HEK293 (cell line): ENCODE data around the gene L3MBTL3.

Experiments
- CTCF ChIA-PET: fragments of 350-600 bp; formaldehyde crosslinking; extraction: SDS; loops from one replicate; lab custom pipeline; 2021; ENCODE audit warnings: antibody characterized with exemption; lab: Yijun Ruan, JAX
- POLR2A ChIA-PET: fragments of 300-600 bp; formaldehyde crosslinking; extraction: SDS; loops from one replicate; lab custom pipeline; 2020; ENCODE audit warnings: antibody characterized with exemption, inconsistent platforms; lab: Yijun Ruan, JAX
- H3K27ac ChIP-seq: fragments of 200-500 bp; sonication (Bioruptor generic); 2 replicates; pipeline ENCODE4 v1.5.1; 2014; ENCODE audit warnings: low read depth, low read length, control low read depth, inconsistent platforms; ENCODE audit errors: extremely low read depth
- H3K36me3 ChIP-seq, 2 experiments: fragments of 200-500 bp in 1 of 2; sonication (Bioruptor generic) in 1 of 2; 1 replicate in 1 of 2; 2 replicates in 1 of 2; pipeline ENCODE4 v1.5.1; 2014 to 2017; ENCODE audit warnings: inconsistent platforms in 2 of 2, low read length in 2 of 2; ENCODE audit not compliant: control insufficient read depth in 2 of 2, insufficient read depth in 1 of 2
- H3K4me1 ChIP-seq: fragments of 200-500 bp; sonication (Bioruptor generic); 2 replicates; pipeline ENCODE4 v1.5.1; 2014; ENCODE audit warnings: mild to moderate bottlenecking, low read length, inconsistent platforms; ENCODE audit not compliant: control insufficient read depth, insufficient read depth
- H3K4me3 ChIP-seq: 2 replicates; pipeline ENCODE4 v1.5.1; 2011; ENCODE audit warnings: low read depth, mild to moderate bottlenecking, control low read depth, low read length, moderate library complexity
- H3K9me3 ChIP-seq: fragments of 200-500 bp; sonication (Bioruptor generic); 2 replicates; pipeline ENCODE4 v1.5.1; 2014; ENCODE audit warnings: low read depth, low read length, inconsistent platforms; ENCODE audit not compliant: control insufficient read depth, insufficient read depth
- HOXA7 ChIP-seq: sonication (generic); formaldehyde crosslinking; IDR thresholded peaks from 2 replicates; pipeline ENCODE4 v1.8.1; 2022; ENCODE audit warnings: missing genetic modification reagents, borderline replicate concordance
- KLF1 ChIP-seq: fragments of 450-650 bp; formaldehyde crosslinking; IDR thresholded peaks from 2 replicates; pipeline ENCODE4 v1.5.1; 2016; ENCODE audit warnings: missing biosample characterization, missing genetic modification characterization
- KLF8 ChIP-seq: fragments of 450-650 bp; formaldehyde crosslinking; IDR thresholded peaks from 2 replicates; pipeline ENCODE4 v1.5.1; 2016; ENCODE audit warnings: missing biosample characterization, missing genetic modification characterization
- OSR2 ChIP-seq: fragments of 450-650 bp; formaldehyde crosslinking; IDR thresholded peaks from 2 replicates; pipeline ENCODE4 v1.5.1; 2016; ENCODE audit warnings: missing biosample characterization, missing genetic modification characterization
- SP7 ChIP-seq: fragments of 450-650 bp; formaldehyde crosslinking; IDR thresholded peaks from 2 replicates; pipeline ENCODE4 v1.5.1; 2016; ENCODE audit warnings: missing biosample characterization, missing genetic modification characterization
- YY1 ChIP-seq: fragments of 450-650 bp; formaldehyde crosslinking; IDR thresholded peaks from 2 replicates; pipeline ENCODE4 v1.5.1; 2018; ENCODE audit warnings: missing biosample characterization, missing genetic modification characterization
- ZBTB17 ChIP-seq: fragments of 450-650 bp; formaldehyde crosslinking; IDR thresholded peaks from 2 replicates; pipeline ENCODE4 v1.5.1; 2016; ENCODE audit warnings: missing biosample characterization, missing genetic modification characterization
- ZNF140 ChIP-seq: fragments of 450-650 bp; formaldehyde crosslinking; IDR thresholded peaks from 2 replicates; pipeline ENCODE4 v1.5.1; 2016; ENCODE audit warnings: missing biosample characterization, missing genetic modification characterization
- ZNF174 ChIP-seq: fragments of 450-650 bp; formaldehyde crosslinking; IDR thresholded peaks from 2 replicates; pipeline ENCODE4 v1.5.0; 2017; ENCODE audit warnings: missing biosample characterization, mild to moderate bottlenecking, missing genetic modification characterization
- ZNF239 ChIP-seq: fragments of 450-650 bp; formaldehyde crosslinking; IDR thresholded peaks from 2 replicates; pipeline ENCODE4 v1.5.1; 2016; ENCODE audit warnings: missing biosample characterization, missing genetic modification characterization
- ZNF398 ChIP-seq: fragments of 450-650 bp; formaldehyde crosslinking; IDR thresholded peaks from 2 replicates; pipeline ENCODE4 v1.5.1; 2017; ENCODE audit warnings: missing biosample characterization, missing genetic modification characterization
- ZNF518A ChIP-seq: fragments of 450-650 bp; formaldehyde crosslinking; conservative IDR thresholded peaks from 2 replicates; pipeline ENCODE4 v1.5.1; 2016; ENCODE audit warnings: low read depth, missing biosample characterization, missing genetic modification characterization
- ZNF521 ChIP-seq: fragments of 450-650 bp; formaldehyde crosslinking; IDR thresholded peaks from 2 replicates; pipeline ENCODE4 v1.5.1; 2017; ENCODE audit warnings: missing biosample characterization, mild to moderate bottlenecking, missing genetic modification characterization
- ZNF560 ChIP-seq: fragments of 450-650 bp; formaldehyde crosslinking; IDR thresholded peaks from 2 replicates; pipeline ENCODE4 v1.5.1; 2017; ENCODE audit warnings: missing biosample characterization, missing genetic modification characterization, borderline replicate concordance
- ZNF624 ChIP-seq: fragments of 450-650 bp; formaldehyde crosslinking; IDR thresholded peaks from 2 replicates; pipeline ENCODE4 v1.5.1; 2017; ENCODE audit warnings: missing biosample characterization, missing genetic modification characterization
- ZNF654 ChIP-seq: fragments of 450-650 bp; formaldehyde crosslinking; IDR thresholded peaks from 2 replicates; pipeline ENCODE4 v1.5.1; 2016; ENCODE audit warnings: low read depth, missing biosample characterization, missing genetic modification characterization
- ZNF791 ChIP-seq: fragments of 450-650 bp; formaldehyde crosslinking; IDR thresholded peaks from 2 replicates; pipeline ENCODE4 v1.5.1; 2016; ENCODE audit warnings: missing biosample characterization, missing genetic modification characterization
- ZSCAN30 ChIP-seq: fragments of 450-650 bp; IDR thresholded peaks from 2 replicates; pipeline ENCODE4 v1.5.1; 2018; ENCODE audit warnings: missing biosample characterization, mild to moderate bottlenecking, missing genetic modification characterization, moderate library complexity
- TF ChIP-seq, protein P1 (sequence below): fragments of 450-650 bp; IDR thresholded peaks from 2 replicates; pipeline ENCODE4 v1.5.1; 2018; ENCODE audit warnings: missing biosample characterization, mild to moderate bottlenecking, missing genetic modification characterization
- TF ChIP-seq, protein P2 (sequence below): fragments of 450-650 bp; formaldehyde crosslinking; IDR thresholded peaks from 2 replicates; pipeline ENCODE4 v1.5.1; 2016; ENCODE audit warnings: missing biosample characterization, missing genetic modification characterization
- TF ChIP-seq, protein P3 (sequence below): fragments of 450-650 bp; formaldehyde crosslinking; IDR thresholded peaks from 2 replicates; pipeline ENCODE4 v1.5.1; 2017; ENCODE audit warnings: missing biosample characterization, missing genetic modification characterization

Gene L3MBTL3

DNA sequence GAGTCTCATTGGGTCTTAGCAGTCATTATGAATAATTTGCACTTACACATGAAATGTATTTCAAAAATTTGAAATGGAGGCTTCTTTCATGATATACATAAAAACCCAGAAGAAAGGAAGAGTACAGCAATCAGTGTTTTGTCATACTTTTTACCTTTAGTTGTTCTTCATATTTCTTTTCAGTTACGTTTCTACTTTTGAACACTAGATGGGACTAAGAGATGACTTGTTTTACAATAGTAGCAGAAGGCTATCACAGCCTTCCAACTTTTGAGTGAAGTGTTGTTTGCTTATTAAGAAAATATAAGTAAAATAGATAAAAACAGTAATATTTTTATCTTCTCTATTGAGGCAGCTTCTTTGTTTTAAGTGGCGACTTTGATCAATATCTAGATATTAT lies 58.1 kb downstream of the L3MBTL3 start:
- ChIA-PET CTCF (interaction anchor here (0.6 kb wide), 1 partner anchor 699 kb away, joined by 3 read pairs; no protein-coding TSS in a partner anchor), POLR2A (no interaction called here)
- Histone ChIP-seq H3K36me3 (peaks cover 17 to 22% of the 10 kb centered on the region in 2 experiments), H3K27ac (no peak overlapping the region), H3K4me1 (no peaks in the 10 kb centered on the region), H3K4me3 (no peak overlapping the region), H3K9me3 (no peaks in the 10 kb centered on the region)
- TF ChIP-seq ZNF654 (tag by site-specific recombination): 0 out of 2 replicates have a peak, but pooled peaks have one; percentile 4
- no peak for TF ChIP-seq ZNF560 (tag by site-specific recombination)

GRCh38 chr6:130090796-130091195 lies 72.4 kb downstream of the L3MBTL3 start:
- ChIA-PET CTCF (interaction anchor here (0.6 to 0.7 kb wide), 2 partner anchors 59 to 955 kb away, joined by 3 to 4 read pairs; no protein-coding TSS in a partner anchor), POLR2A (no interaction called here)
- TF ChIP-seq ZBTB17 (tag by site-specific recombination) (no peak), ZNF239 (tag by site-specific recombination) (no peak), ZNF398 (no peak), OSR2 (tag by site-specific recombination) (no peak)
- TF ChIP-seq, protein P1, sequence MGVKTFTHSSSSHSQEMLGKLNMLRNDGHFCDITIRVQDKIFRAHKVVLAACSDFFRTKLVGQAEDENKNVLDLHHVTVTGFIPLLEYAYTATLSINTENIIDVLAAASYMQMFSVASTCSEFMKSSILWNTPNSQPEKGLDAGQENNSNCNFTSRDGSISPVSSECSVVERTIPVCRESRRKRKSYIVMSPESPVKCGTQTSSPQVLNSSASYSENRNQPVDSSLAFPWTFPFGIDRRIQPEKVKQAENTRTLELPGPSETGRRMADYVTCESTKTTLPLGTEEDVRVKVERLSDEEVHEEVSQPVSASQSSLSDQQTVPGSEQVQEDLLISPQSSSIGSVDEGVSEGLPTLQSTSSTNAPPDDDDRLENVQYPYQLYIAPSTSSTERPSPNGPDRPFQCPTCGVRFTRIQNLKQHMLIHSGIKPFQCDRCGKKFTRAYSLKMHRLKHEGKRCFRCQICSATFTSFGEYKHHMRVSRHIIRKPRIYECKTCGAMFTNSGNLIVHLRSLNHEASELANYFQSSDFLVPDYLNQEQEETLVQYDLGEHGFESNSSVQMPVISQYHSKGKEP (tag by site-specific recombination): no peak
- TF ChIP-seq, protein P2, sequence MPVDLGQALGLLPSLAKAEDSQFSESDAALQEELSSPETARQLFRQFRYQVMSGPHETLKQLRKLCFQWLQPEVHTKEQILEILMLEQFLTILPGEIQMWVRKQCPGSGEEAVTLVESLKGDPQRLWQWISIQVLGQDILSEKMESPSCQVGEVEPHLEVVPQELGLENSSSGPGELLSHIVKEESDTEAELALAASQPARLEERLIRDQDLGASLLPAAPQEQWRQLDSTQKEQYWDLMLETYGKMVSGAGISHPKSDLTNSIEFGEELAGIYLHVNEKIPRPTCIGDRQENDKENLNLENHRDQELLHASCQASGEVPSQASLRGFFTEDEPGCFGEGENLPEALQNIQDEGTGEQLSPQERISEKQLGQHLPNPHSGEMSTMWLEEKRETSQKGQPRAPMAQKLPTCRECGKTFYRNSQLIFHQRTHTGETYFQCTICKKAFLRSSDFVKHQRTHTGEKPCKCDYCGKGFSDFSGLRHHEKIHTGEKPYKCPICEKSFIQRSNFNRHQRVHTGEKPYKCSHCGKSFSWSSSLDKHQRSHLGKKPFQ (tag by site-specific recombination): no peak
- Histone ChIP-seq H3K36me3 (peaks cover 8 to 20% of the 10 kb centered on the region in 2 experiments), H3K27ac (no peak overlapping the region), H3K9me3 (no peaks in the 10 kb centered on the region), H3K4me1 (no peaks in the 10 kb centered on the region), H3K4me3 (no peak overlapping the region)

GRCh38 chr6:130093546-130093945 lies 75.2 kb downstream of the L3MBTL3 start:
- ChIA-PET CTCF (interaction anchor here (1.0 kb wide), 1 partner anchor 189 kb away, joined by 4 read pairs; no protein-coding TSS in a partner anchor), POLR2A (no interaction called here)
- no peaks in the 10 kb centered on the region for H3K9me3 ChIP-seq
- peaks cover 8 to 20% of the 10 kb centered on the region in 2 experiments for H3K36me3 ChIP-seq
- H3K27ac ChIP-seq: no peak overlapping the region
- no peak overlapping the region for H3K4me3 ChIP-seq
- H3K4me1 ChIP-seq: peaks cover 5% of the 10 kb centered on the region
- TF ChIP-seq KLF8 (tag by site-specific recombination): no peak
- no peak for TF ChIP-seq ZNF521 (tag by site-specific recombination)
- TF ChIP-seq ZNF791 (tag by site-specific recombination): no peak
- TF ChIP-seq HOXA7 (CRISPR knock-in tag): no peak
- no peak for TF ChIP-seq ZSCAN30 (tag by site-specific recombination)
- no peak for TF ChIP-seq ZNF624 (tag by site-specific recombination)
- TF ChIP-seq YY1 (tag by site-specific recombination): no peak
- TF ChIP-seq KLF1 (tag by site-specific recombination): no peak
- TF ChIP-seq ZNF518A: no peak
- no peak for TF ChIP-seq ZNF174 (tag by site-specific recombination)
- no peak for TF ChIP-seq ZNF140 (tag by site-specific recombination)
- TF ChIP-seq SP7 (tag by site-specific recombination): no peak
- TF ChIP-seq, protein P3, sequence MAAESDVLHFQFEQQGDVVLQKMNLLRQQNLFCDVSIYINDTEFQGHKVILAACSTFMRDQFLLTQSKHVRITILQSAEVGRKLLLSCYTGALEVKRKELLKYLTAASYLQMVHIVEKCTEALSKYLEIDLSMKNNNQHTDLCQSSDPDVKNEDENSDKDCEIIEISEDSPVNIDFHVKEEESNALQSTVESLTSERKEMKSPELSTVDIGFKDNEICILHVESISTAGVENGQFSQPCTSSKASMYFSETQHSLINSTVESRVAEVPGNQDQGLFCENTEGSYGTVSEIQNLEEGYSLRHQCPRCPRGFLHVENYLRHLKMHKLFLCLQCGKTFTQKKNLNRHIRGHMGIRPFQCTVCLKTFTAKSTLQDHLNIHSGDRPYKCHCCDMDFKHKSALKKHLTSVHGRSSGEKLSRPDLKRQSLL (tag by site-specific recombination): no peak
